ENCODE results near the gene WDR1. TPM values are rescaled to one million over a fixed set of nuclear protein-coding genes. Genes with fewer than 3 reads are reported as not detected.

Gene WDR1
- polyA plus RNA-seq, 1 of the 3 experiments (the other 2 are of a cell fraction), result 310 TPM

DNA sequence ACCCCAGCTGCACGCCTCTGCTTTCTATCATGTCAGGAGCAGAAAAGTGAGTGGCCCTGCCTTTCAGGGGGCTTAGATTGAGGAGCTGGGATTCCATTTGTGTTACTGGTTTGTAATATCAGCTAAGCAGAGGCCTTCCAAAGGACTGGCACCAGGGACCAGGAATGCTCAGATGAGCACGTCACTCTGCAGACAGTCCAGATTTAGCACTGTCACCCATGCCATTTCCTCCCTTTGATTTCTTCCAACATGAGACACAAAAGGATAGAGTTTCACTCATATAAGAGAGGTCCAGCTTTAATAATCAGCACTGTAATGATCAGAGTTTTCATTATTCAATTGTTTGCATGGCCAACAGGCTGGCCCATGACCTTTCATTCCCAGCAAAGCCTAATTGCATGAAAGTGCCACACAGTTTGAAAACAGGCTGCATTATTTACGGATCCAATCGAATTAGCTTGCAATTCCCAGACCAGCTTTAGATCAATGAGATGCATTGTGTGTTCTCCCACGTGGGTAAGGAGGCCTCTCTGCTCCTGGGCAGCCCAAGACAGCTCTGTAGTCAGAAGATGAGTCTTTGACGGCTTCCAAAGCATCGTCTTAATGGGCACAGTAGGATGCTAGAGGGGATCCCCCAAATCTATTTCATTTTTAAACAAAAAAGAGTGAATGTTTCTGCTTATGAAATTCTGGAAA lies 85.5 kb downstream of the WDR1 start:
- CTCF ChIA-PET, result interaction anchor here (0.6 to 6.6 kb wide), 5 partner anchors 9 to 268 kb away, joined by 3 to 47 read pairs (median 4); no protein-coding TSS in a partner anchor
- H3K4me1 ChIP-seq (ENCODE audit: control insufficient read depth in 1 of 2, insufficient read depth in 2 of 2, low read depth in 1 of 2, low read length in 1 of 2), result peaks cover 0 to 11% of the 10 kb centered on the region in 2 experiments; a peak in 1 of 4 replicates
- no peaks in the 10 kb centered on the region for H3K9me2 ChIP-seq
- no peak for DNase-seq
- no peak overlapping the region for H3K9ac ChIP-seq
- H3K4me2 ChIP-seq, result no peak overlapping the region
- no peaks in the 10 kb centered on the region for H3F3A ChIP-seq (replicated peaks; ENCODE audit: insufficient read depth)
- no peak overlapping the region for H2AFZ ChIP-seq (ENCODE audit: low read depth)
- TF ChIP-seq POLR2AphosphoS5 (IDR thresholded peaks at IDR 0.05; ENCODE audit: low read depth, low read length), result no peak
- no peak for TF ChIP-seq YY1 (IDR thresholded peaks at IDR 0.05; ENCODE audit: low read depth)
- TF ChIP-seq, protein P1, sequence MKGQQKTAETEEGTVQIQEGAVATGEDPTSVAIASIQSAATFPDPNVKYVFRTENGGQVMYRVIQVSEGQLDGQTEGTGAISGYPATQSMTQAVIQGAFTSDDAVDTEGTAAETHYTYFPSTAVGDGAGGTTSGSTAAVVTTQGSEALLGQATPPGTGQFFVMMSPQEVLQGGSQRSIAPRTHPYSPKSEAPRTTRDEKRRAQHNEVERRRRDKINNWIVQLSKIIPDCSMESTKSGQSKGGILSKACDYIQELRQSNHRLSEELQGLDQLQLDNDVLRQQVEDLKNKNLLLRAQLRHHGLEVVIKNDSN (IDR thresholded peaks at IDR 0.05; ENCODE audit: borderline replicate concordance, low read depth), result no peak
- no peak for TF ChIP-seq CHD2 (IDR thresholded peaks at IDR 0.05; ENCODE audit: low read length, partially characterized antibody)
- TF ChIP-seq SMC3 (IDR thresholded peaks at IDR 0.05; ENCODE audit: low read depth, low read length), result no peak
- TF ChIP-seq EZH2phosphoT487 (IDR thresholded peaks at IDR 0.05; ENCODE audit: borderline replicate concordance, low read depth), result no peak
- TF ChIP-seq ELF1 (IDR thresholded peaks at IDR 0.05), result no peak
- H3K79me2 ChIP-seq (ENCODE audit: insufficient read depth), result no peaks in the 10 kb centered on the region
- POLR2A ChIA-PET, result no interaction called here
- no peaks in the 10 kb centered on the region for H3K36me3 ChIP-seq (replicated peaks in 1 of 2; ENCODE audit: control insufficient read depth in 1 of 2, insufficient read depth in 2 of 2, low read length in 1 of 2)
- no peaks in the 10 kb centered on the region for H3K27me3 ChIP-seq (ENCODE audit: insufficient read depth)
- no peak overlapping the region for H3K27ac ChIP-seq (ENCODE audit: low read depth in 2 of 2, low read length in 1 of 2)
- WGBS (ENCODE audit: low lambda C conversion rate), result 26% methylated on average over 7 of the region's 7 CpGs
- H3K9me3 ChIP-seq, result no peaks in the 10 kb centered on the region
- no peaks in the 10 kb centered on the region for H4K20me1 ChIP-seq (ENCODE audit: insufficient read depth)
- no peak overlapping the region for H3K4me3 ChIP-seq (ENCODE audit: low read depth in 2 of 2, low read length in 1 of 2)

DNA sequence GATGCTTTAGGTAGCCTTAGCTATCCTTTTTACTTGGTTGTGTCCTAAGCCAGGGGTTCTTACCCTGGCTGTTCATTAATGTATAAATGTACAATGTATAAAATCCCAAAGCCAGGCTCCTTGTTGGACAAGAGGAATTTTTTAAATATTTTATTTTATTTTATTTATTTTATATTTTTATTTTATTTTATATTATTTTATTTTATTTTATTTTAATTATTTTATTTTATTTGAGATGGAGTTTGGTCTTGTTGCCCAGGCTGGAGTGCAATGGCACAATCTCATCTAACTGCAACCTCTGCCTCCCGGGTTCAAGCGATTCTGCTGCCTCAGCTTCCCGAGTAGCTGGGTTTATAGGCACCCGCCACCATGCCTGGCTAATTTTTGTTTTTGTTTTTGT lies 87.2 kb downstream of the WDR1 start:
- no peaks in the 10 kb centered on the region for H3K36me3 ChIP-seq (replicated peaks in 1 of 2; ENCODE audit: control insufficient read depth in 1 of 2, insufficient read depth in 2 of 2, low read length in 1 of 2)
- H2AFZ ChIP-seq (ENCODE audit: low read depth), result no peak overlapping the region
- TF ChIP-seq REST (IDR thresholded peaks at IDR 0.05; ENCODE audit: low read depth, low read length) (no peak), CHD2 (IDR thresholded peaks at IDR 0.05; ENCODE audit: low read length, partially characterized antibody) (no peak), POLR2AphosphoS5 (IDR thresholded peaks at IDR 0.05; ENCODE audit: low read depth, low read length) (no peak), FOXM1 (IDR thresholded peaks at IDR 0.05; ENCODE audit: low read depth) (no peak), FOSL2 (IDR thresholded peaks at IDR 0.05; ENCODE audit: borderline replicate concordance, low read depth) (no peak), NFIC (IDR thresholded peaks at IDR 0.05; ENCODE audit: borderline replicate concordance) (no peak), JUND (IDR thresholded peaks at IDR 0.05) (no peak), ELF1 (IDR thresholded peaks at IDR 0.05) (no peak), PBX3 (IDR thresholded peaks at IDR 0.05) (no peak)
- TF ChIP-seq, protein P2, sequence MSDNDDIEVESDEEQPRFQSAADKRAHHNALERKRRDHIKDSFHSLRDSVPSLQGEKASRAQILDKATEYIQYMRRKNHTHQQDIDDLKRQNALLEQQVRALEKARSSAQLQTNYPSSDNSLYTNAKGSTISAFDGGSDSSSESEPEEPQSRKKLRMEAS (IDR thresholded peaks at IDR 0.05; ENCODE audit: low read depth), result no peak
- ChIA-PET CTCF (interaction anchor here (1.9 kb wide), 1 partner anchor 10 kb away, joined by 6 read pairs; no protein-coding TSS in a partner anchor), POLR2A (no interaction called here)
- no peak overlapping the region for H3K27ac ChIP-seq (ENCODE audit: low read depth in 2 of 2, low read length in 1 of 2)
- no peaks in the 10 kb centered on the region for H4K20me1 ChIP-seq (ENCODE audit: insufficient read depth)
- no peaks in the 10 kb centered on the region for H3K79me2 ChIP-seq (ENCODE audit: insufficient read depth)
- H3K4me1 ChIP-seq (ENCODE audit: control insufficient read depth in 1 of 2, insufficient read depth in 2 of 2, low read depth in 1 of 2, low read length in 1 of 2), result peaks cover 0 to 11% of the 10 kb centered on the region in 2 experiments; a peak in 1 of 4 replicates
- no peak overlapping the region for H3K4me2 ChIP-seq
- no peaks in the 10 kb centered on the region for H3K27me3 ChIP-seq (ENCODE audit: insufficient read depth)
- DNase-seq, result no peak
- H3K4me3 ChIP-seq (ENCODE audit: low read depth in 2 of 2, low read length in 1 of 2), result no peak overlapping the region
- no peak overlapping the region for H3K9ac ChIP-seq
- no peaks in the 10 kb centered on the region for H3K9me2 ChIP-seq
- H3F3A ChIP-seq (replicated peaks; ENCODE audit: insufficient read depth), result no peaks in the 10 kb centered on the region
- no peaks in the 10 kb centered on the region for H3K9me3 ChIP-seq
- WGBS (ENCODE audit: low lambda C conversion rate), result 67% methylated on average over 4 of the region's 4 CpGs

All from SK-N-SH (cell line).